Right lobe of liver (tissue), 4 donors: Measurements from ENCODE around the gene TMLHE.

Experiments used
- POLR2A ChIP-seq: fragments of 450-650 bp; IDR thresholded peaks from one replicate; pipeline ENCODE4 v1.6.1; 2017; ENCODE audit warnings: antibody characterized with exemption, mild to moderate bottlenecking
- TF ChIP-seq, protein P1 (sequence below), 4 donors: fragments of 200-600 bp in 3 of 4; fragments of 450-650 bp in 1 of 4; IDR thresholded peaks; one replicate each; pipeline versions ENCODE4 v1.5.1 to v1.8.0; 2016 to 2022; ENCODE audit warnings: antibody characterized with exemption in 4 of 4, mild to moderate bottlenecking in 2 of 4
- donor health status: DM: no; HTN: no; CAD: no.
- donor health status: DM: no; HTN: no; CAD: no.
- donor health status: DM: no; HTN: yes; CAD: no.

DNA sequence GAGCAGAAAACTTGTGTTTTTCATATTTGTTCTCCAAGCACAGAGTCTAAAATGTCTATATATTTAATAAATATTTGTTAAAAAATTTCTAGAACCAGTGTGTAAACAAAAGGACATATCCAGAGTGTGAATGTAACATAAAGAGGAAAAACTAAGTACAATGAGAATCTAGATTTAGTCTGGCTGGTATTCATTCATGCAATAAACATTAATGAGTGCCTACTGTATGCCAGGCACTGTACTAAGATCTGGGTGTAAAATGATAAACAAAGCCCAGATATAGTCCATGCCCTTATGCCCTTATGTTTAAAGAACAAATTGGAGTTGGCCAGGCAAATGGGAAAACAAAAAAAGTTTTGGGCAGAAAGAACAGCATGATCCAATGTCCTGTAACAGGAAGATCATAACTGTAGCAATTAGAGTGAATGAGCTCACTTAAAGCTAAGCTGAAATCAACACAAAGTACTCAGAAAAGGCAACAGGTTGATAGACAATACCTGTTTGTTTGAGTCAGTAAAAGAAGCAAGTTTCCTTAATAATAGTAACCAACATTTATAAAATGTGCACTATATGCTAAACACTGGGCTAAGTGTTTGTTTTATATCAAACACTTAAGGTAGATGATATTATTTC, 1.3 kb upstream of the TMLHE start:
- TF ChIP-seq, protein P1, sequence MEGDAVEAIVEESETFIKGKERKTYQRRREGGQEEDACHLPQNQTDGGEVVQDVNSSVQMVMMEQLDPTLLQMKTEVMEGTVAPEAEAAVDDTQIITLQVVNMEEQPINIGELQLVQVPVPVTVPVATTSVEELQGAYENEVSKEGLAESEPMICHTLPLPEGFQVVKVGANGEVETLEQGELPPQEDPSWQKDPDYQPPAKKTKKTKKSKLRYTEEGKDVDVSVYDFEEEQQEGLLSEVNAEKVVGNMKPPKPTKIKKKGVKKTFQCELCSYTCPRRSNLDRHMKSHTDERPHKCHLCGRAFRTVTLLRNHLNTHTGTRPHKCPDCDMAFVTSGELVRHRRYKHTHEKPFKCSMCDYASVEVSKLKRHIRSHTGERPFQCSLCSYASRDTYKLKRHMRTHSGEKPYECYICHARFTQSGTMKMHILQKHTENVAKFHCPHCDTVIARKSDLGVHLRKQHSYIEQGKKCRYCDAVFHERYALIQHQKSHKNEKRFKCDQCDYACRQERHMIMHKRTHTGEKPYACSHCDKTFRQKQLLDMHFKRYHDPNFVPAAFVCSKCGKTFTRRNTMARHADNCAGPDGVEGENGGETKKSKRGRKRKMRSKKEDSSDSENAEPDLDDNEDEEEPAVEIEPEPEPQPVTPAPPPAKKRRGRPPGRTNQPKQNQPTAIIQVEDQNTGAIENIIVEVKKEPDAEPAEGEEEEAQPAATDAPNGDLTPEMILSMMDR (IDR thresholded peaks at IDR 0.05) = no peak
- TF ChIP-seq POLR2A = no peak
